Right atrium auricular region (tissue), 2 donors: ENCODE data around the gene LSMEM2. TPM values are rescaled to one million over a fixed set of nuclear protein-coding genes. Genes with fewer than 3 reads are reported as not detected.

ENCODE experiments used
- DNase-seq: peaks from one replicate; pipeline ENCODE4 v3.0.0-alpha.2; 2019; ENCODE audit warnings: low spot score
- H3K27ac ChIP-seq, 2 donors: fragments of 200-600 bp; sonication (generic); 1 replicate in 1 of 2; 2 replicates in 1 of 2; pipeline ENCODE4 v1.5.1; 2016 to 2019
- H3K27me3 ChIP-seq, 2 donors: fragments of 200-600 bp; sonication (generic); one replicate each; pipeline versions ENCODE4 v1.5.1 to v1.6.0; 2017 to 2019
- H3K36me3 ChIP-seq: fragments of 200-600 bp; sonication (generic); one replicate; pipeline ENCODE4 v1.5.1; 2016
- H3K4me1 ChIP-seq, 2 donors: fragments of 200-600 bp; sonication (generic); one replicate each; pipeline versions ENCODE4 v1.5.1 to v1.6.0; 2017 to 2019
- H3K4me3 ChIP-seq, 2 donors: fragments of 200-600 bp; sonication (generic); 1 replicate in 1 of 2; 2 replicates in 1 of 2; pipeline ENCODE4 v1.5.1; 2017 to 2019; ENCODE audit warnings: mild to moderate bottlenecking in 1 of 2, moderate library complexity in 1 of 2
- H3K9me3 ChIP-seq, 2 donors: fragments of 200-600 bp; sonication (generic); one replicate each; pipeline ENCODE4 v1.5.1; 2019
- total RNA-seq, 2 donors: library from RNA; depleted of rRNA; stranded (reverse); fragments of >200 nt; gene quantifications; one replicate each; pipeline ENCODE4 v1.1.0, GENCODE V29; 2016
- TF ChIP-seq, protein P1 (sequence below), 2 donors: fragments of 200-600 bp; sonication (generic); IDR thresholded peaks; one replicate each; pipeline ENCODE4 v1.5.1; 2019; ENCODE audit warnings: antibody characterized with exemption in 2 of 2

The LSMEM2 gene
- total RNA-seq, 2 donors from 2014 or later: 9.0 to 10.6 TPM

DNA sequence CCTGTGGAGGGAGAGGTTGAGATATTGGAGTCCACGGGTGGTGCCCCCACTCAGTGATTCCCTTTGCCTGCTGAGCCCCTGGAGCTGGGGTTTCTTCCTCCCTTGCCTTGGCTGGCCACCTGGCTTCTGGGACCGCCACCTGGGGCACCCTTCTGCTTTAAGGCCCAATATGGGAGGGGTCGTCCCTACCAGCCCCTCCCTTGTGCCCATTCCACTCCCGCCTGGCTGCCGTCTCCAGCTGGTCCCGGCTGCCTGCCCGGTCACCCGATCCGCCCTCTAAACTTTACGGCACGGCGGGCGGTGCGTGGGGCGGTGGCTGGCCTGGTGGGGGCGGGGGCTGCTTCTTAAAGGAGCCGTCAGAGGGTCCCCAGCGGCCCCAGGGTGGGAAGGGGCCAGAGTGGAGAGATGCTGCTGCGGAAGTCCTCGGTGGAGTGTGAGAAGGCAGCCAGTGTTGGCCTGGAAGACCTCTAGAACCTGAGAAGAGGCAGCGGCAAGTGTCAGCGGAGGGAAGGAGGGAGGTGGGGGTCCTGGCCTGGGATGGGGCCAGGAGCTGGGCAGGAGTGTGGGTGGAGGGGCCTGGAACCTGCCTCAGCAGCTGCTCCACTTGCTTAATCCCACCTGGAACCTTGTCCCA is 11.5 kb upstream of the LSMEM2 start:
- TF ChIP-seq, protein P1, sequence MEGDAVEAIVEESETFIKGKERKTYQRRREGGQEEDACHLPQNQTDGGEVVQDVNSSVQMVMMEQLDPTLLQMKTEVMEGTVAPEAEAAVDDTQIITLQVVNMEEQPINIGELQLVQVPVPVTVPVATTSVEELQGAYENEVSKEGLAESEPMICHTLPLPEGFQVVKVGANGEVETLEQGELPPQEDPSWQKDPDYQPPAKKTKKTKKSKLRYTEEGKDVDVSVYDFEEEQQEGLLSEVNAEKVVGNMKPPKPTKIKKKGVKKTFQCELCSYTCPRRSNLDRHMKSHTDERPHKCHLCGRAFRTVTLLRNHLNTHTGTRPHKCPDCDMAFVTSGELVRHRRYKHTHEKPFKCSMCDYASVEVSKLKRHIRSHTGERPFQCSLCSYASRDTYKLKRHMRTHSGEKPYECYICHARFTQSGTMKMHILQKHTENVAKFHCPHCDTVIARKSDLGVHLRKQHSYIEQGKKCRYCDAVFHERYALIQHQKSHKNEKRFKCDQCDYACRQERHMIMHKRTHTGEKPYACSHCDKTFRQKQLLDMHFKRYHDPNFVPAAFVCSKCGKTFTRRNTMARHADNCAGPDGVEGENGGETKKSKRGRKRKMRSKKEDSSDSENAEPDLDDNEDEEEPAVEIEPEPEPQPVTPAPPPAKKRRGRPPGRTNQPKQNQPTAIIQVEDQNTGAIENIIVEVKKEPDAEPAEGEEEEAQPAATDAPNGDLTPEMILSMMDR (IDR thresholded peaks at IDR 0.05): no peak
- Histone ChIP-seq H3K27me3 (no peaks in the 10 kb centered on the region), H3K36me3 (no peaks in the 10 kb centered on the region), H3K4me3 (peak overlapping the region; percentile 54 to 60), H3K4me1 (peaks cover 0 to 71% of the 10 kb centered on the region in 2 donors), H3K9me3 (no peaks in the 10 kb centered on the region), H3K27ac (peak overlapping the region; percentile 92 to 97)
- DNase-seq: no peak

DNA sequence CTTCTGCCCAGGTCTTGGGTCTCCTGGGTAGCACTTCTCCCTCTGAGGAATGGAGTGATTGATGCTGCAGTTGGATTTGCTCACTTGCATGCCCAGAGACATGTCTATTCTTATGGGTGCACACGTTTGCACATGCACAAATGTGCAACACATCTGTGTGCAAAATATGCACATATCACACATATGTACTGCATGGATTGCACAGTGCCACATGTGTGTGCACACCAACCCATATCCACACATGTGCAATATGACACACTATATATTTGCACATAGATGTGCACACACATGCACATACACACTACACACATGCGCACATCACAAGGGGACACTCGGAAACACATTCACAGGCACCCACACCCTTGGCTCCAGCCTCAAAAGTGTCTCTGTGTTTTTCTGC is 10.6 kb upstream of the LSMEM2 start:
- H3K27me3 ChIP-seq: no peaks in the 10 kb centered on the region
- peaks cover 0 to 79% of the 10 kb centered on the region in 2 donors for H3K4me1 ChIP-seq
- DNase-seq: no peak
- peak overlapping the region in 1 of 2 donors; percentile 54 for H3K4me3 ChIP-seq
- no peaks in the 10 kb centered on the region for H3K9me3 ChIP-seq
- peak overlapping the region; percentile 92 to 97 for H3K27ac ChIP-seq
- TF ChIP-seq, protein P1 (IDR thresholded peaks at IDR 0.05): no peak
- H3K36me3 ChIP-seq: no peaks in the 10 kb centered on the region

DNA sequence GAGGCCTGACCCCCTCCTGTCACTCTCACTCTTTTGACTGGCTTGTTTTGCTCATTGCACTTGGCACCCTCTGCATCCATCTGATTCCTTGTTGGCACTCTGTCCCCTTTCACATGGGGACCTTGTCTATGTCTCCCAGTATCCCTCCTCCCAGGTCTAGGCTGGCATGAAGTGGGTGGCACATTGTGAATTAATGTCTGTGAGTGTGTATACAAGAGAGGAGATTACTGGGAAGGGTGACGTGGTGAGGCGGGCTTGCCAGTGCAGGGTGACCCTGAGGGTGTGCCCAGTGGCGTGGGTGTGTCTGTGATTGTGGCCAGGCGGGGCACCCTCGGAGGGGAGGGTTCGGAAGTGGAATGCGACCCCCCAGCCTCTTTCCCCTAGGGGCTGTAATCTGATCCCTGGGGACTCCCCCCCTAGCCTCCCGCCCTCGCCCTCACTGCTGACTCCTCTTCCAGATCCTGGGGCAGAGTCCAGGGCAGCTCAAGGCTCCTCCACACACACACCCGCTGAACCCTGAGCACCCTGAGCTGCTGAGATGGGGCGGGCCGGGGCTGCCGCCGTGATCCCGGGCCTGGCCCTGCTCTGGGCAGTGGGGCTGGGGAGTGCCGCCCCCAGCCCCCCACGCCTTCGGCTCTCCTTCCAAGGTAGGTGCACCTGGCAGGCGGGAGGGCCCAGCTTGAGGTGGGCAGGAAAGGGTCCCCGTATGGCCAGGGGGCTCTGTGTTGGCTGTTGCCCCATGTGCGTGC is 10.0 kb upstream of the LSMEM2 start, which contains the start of gene SEMA3B:
TSS of gene SEMA3B (plus strand) at position 445 of the 749 bp plus-strand sequence. CDS start at position 539, 94 bp downstream.
- H3K9me3 ChIP-seq: no peaks in the 10 kb centered on the region
- TF ChIP-seq, protein P1 (IDR thresholded peaks at IDR 0.05): no peak
- no peaks in the 10 kb centered on the region for H3K36me3 ChIP-seq
- no peaks in the 10 kb centered on the region for H3K27me3 ChIP-seq
- DNase-seq: no peak
- H3K4me1 ChIP-seq: peaks cover 0 to 83% of the 10 kb centered on the region in 2 donors
- H3K27ac ChIP-seq: peak within 1 kb of the TSS; percentile 92 to 97
- H3K4me3 ChIP-seq: peak within 1 kb of the TSS; percentile 20 to 54

DNA sequence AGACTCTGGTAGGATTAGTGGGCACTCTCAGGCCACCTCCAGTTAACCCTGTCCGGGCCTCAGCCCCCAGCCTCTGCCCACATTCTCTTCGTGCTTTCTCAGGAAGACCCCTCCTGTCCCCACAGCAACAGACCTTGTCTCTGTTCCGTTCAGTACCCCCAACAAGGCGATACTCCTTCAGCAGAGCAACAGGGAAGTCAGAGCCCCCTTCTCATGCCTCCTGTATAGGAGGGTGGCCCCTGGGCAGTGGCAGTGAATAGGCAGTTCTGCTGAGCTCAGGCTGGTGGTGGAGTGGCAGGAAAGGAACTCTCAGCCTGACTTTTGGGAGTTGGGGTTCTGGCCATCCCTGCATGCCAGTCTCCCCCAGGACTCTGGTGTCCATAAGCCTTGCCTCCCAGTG is 9.4 kb upstream of the LSMEM2 start:
- no peak for DNase-seq
- Histone ChIP-seq H3K27ac (peak overlapping the region; percentile 92 to 97), H3K4me1 (peaks cover 0 to 83% of the 10 kb centered on the region in 2 donors), H3K27me3 (no peaks in the 10 kb centered on the region), H3K36me3 (no peaks in the 10 kb centered on the region), H3K9me3 (no peaks in the 10 kb centered on the region), H3K4me3 (peak overlapping the region; percentile 20 to 31)
- TF ChIP-seq, protein P1 (IDR thresholded peaks at IDR 0.05): no peak

DNA sequence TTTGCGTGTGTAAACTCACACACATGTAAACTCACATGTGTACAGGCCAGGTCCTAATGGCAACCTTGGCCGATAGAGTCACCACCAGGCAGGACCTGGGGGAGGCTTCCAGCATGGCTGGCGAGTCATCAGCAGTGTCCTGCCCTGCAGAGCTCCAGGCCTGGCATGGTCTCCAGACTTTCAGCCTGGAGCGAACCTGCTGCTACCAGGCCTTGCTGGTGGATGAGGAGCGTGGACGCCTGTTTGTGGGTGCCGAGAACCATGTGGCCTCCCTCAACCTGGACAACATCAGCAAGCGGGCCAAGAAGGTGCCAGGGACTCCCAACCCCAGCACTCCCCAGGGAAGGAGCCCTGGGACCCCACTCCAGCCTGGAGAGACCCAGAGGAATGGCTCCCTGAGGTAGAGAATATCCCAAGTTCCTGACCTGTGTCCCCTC is 8.9 kb upstream of the LSMEM2 start:
- no peak for DNase-seq
- Histone ChIP-seq H3K9me3 (no peaks in the 10 kb centered on the region), H3K27ac (peak overlapping the region; percentile 92 to 97), H3K4me3 (peak overlapping the region in 1 of 2 donors; percentile 31), H3K4me1 (peaks cover 0 to 83% of the 10 kb centered on the region in 2 donors), H3K27me3 (no peaks in the 10 kb centered on the region), H3K36me3 (no peaks in the 10 kb centered on the region)
- TF ChIP-seq, protein P1 (IDR thresholded peaks at IDR 0.05): no peak
